Ramos (cell line): Measurements from ENCODE around the gene RGMA.

Experiments
- in situ Hi-C: fragments of 300-500 bp; cut with MboI; formaldehyde crosslinking; loops from one replicate; pipeline ENCODE4 v1.14.3; 2022; ENCODE audit warnings: low sequenced_read_pairs; ENCODE audit not compliant: unreplicated experiment

The RGMA gene

GRCh38 chr15:93052090-93052879 lies 36.7 kb downstream of the RGMA start:
- in situ Hi-C loops, result loop anchor here (25.0 kb wide), 1 partner anchor 940 kb away; no protein-coding TSS in a partner anchor

- in situ Hi-C loops, result loop anchor here (25.0 kb wide), 1 partner anchor 939 kb away; no protein-coding TSS in a partner anchor
Measured at GRCh38 chr15:93051236-93052089, 37.5 kb downstream of the RGMA start.

GRCh38 chr15:93050648-93051047 lies 38.4 kb downstream of the RGMA start:
- in situ Hi-C loops, result loop anchor here (25.0 kb wide), 1 partner anchor 938 kb away; no protein-coding TSS in a partner anchor

- in situ Hi-C loops, result loop anchor here (25.0 kb wide), 2 partner anchors 263 to 938 kb away; no protein-coding TSS in a partner anchor
Measured at GRCh38 chr15:93049914-93050578, 39.0 kb downstream of the RGMA start.

GRCh38 chr15:93049233-93049632 lies 39.8 kb downstream of the RGMA start:
- in situ Hi-C loops, result loop anchor here (25.0 kb wide), 1 partner anchor 262 kb away; no protein-coding TSS in a partner anchor

GRCh38 chr15:93048759-93049161 lies 40.3 kb downstream of the RGMA start:
- in situ Hi-C loops, result loop anchor here (25.0 kb wide), 1 partner anchor 261 kb away; no protein-coding TSS in a partner anchor

- in situ Hi-C loops, result loop anchor here (25.0 kb wide), 1 partner anchor 261 kb away; no protein-coding TSS in a partner anchor
Measured at GRCh38 chr15:93048426-93048721, 40.6 kb downstream of the RGMA start.

GRCh38 chr15:93047621-93048425 lies 41.2 kb downstream of the RGMA start:
- in situ Hi-C loops, result loop anchor here (25.0 kb wide), 1 partner anchor 261 kb away; no protein-coding TSS in a partner anchor

- in situ Hi-C loops, result loop anchor here (25.0 kb wide), 1 partner anchor 259 kb away; no protein-coding TSS in a partner anchor
Measured at GRCh38 chr15:93046721-93047120, 42.3 kb downstream of the RGMA start.

GRCh38 chr15:93046120-93046519 lies 42.9 kb downstream of the RGMA start:
- in situ Hi-C loops, result loop anchor here (25.0 kb wide), 1 partner anchor 259 kb away; no protein-coding TSS in a partner anchor

GRCh38 chr15:93045191-93045785 lies 43.7 kb downstream of the RGMA start:
- in situ Hi-C loops, result loop anchor here (25.0 kb wide), 1 partner anchor 258 kb away; no protein-coding TSS in a partner anchor

GRCh38 chr15:93044301-93045190 lies 44.5 kb downstream of the RGMA start:
- in situ Hi-C loops, result loop anchor here (25.0 kb wide), 1 partner anchor 257 kb away; no protein-coding TSS in a partner anchor

- in situ Hi-C loops, result loop anchor here (25.0 kb wide), 1 partner anchor 256 kb away; no protein-coding TSS in a partner anchor
Measured at GRCh38 chr15:93043621-93044300, 45.2 kb downstream of the RGMA start.

- in situ Hi-C loops, result loop anchor here (25.0 kb wide), 1 partner anchor 256 kb away; no protein-coding TSS in a partner anchor
Measured at GRCh38 chr15:93042691-93043378, 46.2 kb downstream of the RGMA start.

- in situ Hi-C loops, result loop anchor here (25.0 kb wide), 1 partner anchor 255 kb away; no protein-coding TSS in a partner anchor
Measured at GRCh38 chr15:93042211-93042610, 46.8 kb downstream of the RGMA start.

GRCh38 chr15:93041159-93041547 lies 47.9 kb downstream of the RGMA start:
- in situ Hi-C loops, result loop anchor here (25.0 kb wide), 1 partner anchor 254 kb away; no protein-coding TSS in a partner anchor
